ENCODE data around the gene GAS6. TPM values are rescaled to one million over a fixed set of nuclear protein-coding genes. Genes with fewer than 3 reads are reported as not detected.

Gene GAS6
- total and polyA plus RNA-seq, 9 of the 15 experiments (the other 6 are each of a cell fraction or from before 2014, with no cell fraction given) = 0.14 to 9.7 (median 4.7) TPM; not detected in 1

DNA sequence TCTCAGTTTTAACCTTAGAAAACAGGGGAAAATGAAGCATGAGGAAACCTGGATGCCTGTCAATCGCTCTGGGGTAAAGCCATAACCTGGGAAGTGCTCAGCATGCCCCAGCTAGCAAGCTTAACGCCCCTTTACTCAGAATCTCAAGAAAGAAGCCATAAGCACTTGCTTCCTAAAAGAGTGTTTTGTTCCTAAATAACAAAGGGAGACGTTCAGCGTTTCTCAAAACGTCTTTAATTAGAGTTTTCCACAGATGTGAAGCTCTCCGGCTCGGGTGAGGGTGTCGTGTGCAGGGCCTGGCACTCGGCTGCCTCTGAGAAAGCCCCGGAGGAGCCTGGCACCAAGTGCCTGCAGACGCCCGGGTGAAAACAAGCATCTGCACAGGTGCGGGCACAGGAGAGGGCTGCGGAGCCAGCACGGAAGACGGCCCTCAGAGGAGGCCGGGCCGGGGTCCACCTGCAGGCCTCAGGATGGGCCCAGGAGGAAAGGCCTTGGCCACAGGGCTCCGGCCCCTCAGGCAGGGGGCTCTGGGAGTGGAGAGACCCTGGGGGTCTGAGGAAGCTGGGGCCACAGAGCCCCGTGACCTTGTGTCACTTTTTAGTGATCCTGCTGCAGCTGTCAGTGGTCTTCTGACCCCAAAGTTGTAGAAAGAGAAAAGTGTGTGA, 6.2 kb downstream of the GAS6 start (continued):
- TF ChIP-seq ARHGAP35 (IDR thresholded peaks at IDR 0.05; ENCODE audit: partially characterized antibody) = no peak
- TF ChIP-seq FOXA3 (CRISPR knock-in tag; conservative IDR thresholded peaks at IDR 0.05 in 1 of 2, IDR thresholded peaks at IDR 0.05 in 1 of 2) = no peak
- no peak for TF ChIP-seq DMBX1 (CRISPR knock-in tag; IDR thresholded peaks at IDR 0.05; ENCODE audit: borderline replicate concordance)
- TF ChIP-seq, protein P1, sequence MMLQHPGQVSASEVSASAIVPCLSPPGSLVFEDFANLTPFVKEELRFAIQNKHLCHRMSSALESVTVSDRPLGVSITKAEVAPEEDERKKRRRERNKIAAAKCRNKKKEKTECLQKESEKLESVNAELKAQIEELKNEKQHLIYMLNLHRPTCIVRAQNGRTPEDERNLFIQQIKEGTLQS (IDR thresholded peaks at IDR 0.05) = no peak
- TF ChIP-seq, protein P1 (CRISPR knock-in tag; conservative IDR thresholded peaks at IDR 0.05) = no peak
- no peak for TF ChIP-seq ZKSCAN1 (IDR thresholded peaks at IDR 0.05; ENCODE audit: low read depth, low read length)
- no peak for TF ChIP-seq ZFPM2 (CRISPR knock-in tag; IDR thresholded peaks at IDR 0.05)
- TF ChIP-seq, protein P2, sequence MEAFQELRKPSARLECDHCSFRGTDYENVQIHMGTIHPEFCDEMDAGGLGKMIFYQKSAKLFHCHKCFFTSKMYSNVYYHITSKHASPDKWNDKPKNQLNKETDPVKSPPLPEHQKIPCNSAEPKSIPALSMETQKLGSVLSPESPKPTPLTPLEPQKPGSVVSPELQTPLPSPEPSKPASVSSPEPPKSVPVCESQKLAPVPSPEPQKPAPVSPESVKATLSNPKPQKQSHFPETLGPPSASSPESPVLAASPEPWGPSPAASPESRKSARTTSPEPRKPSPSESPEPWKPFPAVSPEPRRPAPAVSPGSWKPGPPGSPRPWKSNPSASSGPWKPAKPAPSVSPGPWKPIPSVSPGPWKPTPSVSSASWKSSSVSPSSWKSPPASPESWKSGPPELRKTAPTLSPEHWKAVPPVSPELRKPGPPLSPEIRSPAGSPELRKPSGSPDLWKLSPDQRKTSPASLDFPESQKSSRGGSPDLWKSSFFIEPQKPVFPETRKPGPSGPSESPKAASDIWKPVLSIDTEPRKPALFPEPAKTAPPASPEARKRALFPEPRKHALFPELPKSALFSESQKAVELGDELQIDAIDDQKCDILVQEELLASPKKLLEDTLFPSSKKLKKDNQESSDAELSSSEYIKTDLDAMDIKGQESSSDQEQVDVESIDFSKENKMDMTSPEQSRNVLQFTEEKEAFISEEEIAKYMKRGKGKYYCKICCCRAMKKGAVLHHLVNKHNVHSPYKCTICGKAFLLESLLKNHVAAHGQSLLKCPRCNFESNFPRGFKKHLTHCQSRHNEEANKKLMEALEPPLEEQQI (IDR thresholded peaks at IDR 0.05) = no peak
- TF ChIP-seq PRMT5 (CRISPR knock-in tag; IDR thresholded peaks at IDR 0.05) = no peak
- TF ChIP-seq, protein P3, sequence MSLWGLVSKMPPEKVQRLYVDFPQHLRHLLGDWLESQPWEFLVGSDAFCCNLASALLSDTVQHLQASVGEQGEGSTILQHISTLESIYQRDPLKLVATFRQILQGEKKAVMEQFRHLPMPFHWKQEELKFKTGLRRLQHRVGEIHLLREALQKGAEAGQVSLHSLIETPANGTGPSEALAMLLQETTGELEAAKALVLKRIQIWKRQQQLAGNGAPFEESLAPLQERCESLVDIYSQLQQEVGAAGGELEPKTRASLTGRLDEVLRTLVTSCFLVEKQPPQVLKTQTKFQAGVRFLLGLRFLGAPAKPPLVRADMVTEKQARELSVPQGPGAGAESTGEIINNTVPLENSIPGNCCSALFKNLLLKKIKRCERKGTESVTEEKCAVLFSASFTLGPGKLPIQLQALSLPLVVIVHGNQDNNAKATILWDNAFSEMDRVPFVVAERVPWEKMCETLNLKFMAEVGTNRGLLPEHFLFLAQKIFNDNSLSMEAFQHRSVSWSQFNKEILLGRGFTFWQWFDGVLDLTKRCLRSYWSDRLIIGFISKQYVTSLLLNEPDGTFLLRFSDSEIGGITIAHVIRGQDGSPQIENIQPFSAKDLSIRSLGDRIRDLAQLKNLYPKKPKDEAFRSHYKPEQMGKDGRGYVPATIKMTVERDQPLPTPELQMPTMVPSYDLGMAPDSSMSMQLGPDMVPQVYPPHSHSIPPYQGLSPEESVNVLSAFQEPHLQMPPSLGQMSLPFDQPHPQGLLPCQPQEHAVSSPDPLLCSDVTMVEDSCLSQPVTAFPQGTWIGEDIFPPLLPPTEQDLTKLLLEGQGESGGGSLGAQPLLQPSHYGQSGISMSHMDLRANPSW (CRISPR knock-in tag; IDR thresholded peaks at IDR 0.05) = no peak
- TF ChIP-seq ZNF696 (CRISPR knock-in tag; conservative IDR thresholded peaks at IDR 0.05) = no peak
- TF ChIP-seq, protein P4, sequence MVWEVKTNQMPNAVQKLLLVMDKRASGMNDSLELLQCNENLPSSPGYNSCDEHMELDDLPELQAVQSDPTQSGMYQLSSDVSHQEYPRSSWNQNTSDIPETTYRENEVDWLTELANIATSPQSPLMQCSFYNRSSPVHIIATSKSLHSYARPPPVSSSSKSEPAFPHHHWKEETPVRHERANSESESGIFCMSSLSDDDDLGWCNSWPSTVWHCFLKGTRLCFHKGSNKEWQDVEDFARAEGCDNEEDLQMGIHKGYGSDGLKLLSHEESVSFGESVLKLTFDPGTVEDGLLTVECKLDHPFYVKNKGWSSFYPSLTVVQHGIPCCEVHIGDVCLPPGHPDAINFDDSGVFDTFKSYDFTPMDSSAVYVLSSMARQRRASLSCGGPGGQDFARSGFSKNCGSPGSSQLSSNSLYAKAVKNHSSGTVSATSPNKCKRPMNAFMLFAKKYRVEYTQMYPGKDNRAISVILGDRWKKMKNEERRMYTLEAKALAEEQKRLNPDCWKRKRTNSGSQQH (CRISPR knock-in tag; IDR thresholded peaks at IDR 0.05) = no peak

Data from K562 (cell line).